Measurements from ENCODE around the gene NNAT.

DNA sequence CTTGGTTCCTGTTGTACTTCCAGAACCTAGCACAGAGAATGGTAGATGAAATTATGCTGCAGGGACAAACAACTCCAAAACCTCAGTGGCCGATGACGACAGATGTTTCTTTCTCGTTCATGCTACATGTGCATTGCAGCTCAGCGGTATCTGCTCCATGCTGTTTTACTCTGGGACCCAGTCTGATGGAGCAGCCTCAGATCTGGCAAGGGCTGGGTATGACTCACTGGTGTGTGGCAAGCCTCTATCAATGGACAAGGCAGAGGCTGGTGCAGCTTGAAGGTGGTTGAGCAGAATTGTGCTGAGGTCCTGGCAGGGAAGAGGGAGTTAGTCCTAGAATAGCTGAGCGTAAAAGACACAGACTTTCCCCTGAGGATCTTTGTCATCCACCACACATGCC, 17.0 kb downstream of the NNAT start:
- TF ChIP-seq, protein P1, sequence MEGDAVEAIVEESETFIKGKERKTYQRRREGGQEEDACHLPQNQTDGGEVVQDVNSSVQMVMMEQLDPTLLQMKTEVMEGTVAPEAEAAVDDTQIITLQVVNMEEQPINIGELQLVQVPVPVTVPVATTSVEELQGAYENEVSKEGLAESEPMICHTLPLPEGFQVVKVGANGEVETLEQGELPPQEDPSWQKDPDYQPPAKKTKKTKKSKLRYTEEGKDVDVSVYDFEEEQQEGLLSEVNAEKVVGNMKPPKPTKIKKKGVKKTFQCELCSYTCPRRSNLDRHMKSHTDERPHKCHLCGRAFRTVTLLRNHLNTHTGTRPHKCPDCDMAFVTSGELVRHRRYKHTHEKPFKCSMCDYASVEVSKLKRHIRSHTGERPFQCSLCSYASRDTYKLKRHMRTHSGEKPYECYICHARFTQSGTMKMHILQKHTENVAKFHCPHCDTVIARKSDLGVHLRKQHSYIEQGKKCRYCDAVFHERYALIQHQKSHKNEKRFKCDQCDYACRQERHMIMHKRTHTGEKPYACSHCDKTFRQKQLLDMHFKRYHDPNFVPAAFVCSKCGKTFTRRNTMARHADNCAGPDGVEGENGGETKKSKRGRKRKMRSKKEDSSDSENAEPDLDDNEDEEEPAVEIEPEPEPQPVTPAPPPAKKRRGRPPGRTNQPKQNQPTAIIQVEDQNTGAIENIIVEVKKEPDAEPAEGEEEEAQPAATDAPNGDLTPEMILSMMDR (IDR thresholded peaks at IDR 0.05), result no peak
- TF ChIP-seq POLR2A (IDR thresholded peaks at IDR 0.05), result no peak

Data from Peyer's patch (tissue), 4 donors.